ENCODE data around the gene VAPB.

DNA sequence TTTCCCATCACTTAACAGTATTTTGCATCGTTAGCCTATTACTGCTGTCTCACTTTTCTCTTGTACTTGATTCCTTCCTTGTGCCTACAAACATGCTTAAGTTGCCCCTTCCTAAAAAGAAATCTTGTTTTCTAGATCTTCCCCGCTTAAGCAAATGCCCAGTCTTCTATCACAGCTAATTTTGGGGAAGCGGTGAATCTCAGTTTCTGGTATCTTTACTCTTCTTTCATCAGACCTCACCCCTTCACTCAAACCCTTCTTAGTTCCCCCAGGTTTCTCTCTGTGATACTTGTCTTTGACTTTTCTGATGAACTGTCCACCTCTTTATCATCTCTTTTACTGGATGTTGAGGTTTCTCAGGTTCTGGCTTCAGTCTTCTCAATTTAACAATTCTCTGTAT lies 14.2 kb downstream of the VAPB start:
- TF ChIP-seq POLR2A (IDR thresholded peaks at IDR 0.05) = no peak
- no peak for TF ChIP-seq CTCF (IDR thresholded peaks at IDR 0.05)

Measured in Peyer's patch (tissue), 4 donors.